Stomach (tissue), 9 donors: ENCODE data around the gene KCNIP4. TPM values are rescaled to one million over a fixed set of nuclear protein-coding genes. Genes with fewer than 3 reads are reported as not detected.

Source experiments
- DNase-seq, 2 donors: peaks; one replicate each; pipeline versions ENCODE4 v3.0.0 to v3.0.0-alpha.2; 2013 to 2019
- H3K27ac ChIP-seq, 5 donors: fragments of 200-600 bp in 4 of 5; sonication (generic) in 4 of 5; one replicate each; pipeline ENCODE4 v1.5.1; 2013 to 2019; ENCODE audit warnings: mild to moderate bottlenecking in 1 of 5, moderate library complexity in 1 of 5
- H3K27me3 ChIP-seq, 3 donors: fragments of 200-600 bp; sonication (generic); one replicate each; pipeline ENCODE4 v1.5.1; 2017 to 2019; ENCODE audit warnings: mixed run types in 1 of 3
- H3K36me3 ChIP-seq, 4 donors: fragments of 200-600 bp; sonication (generic); 1 replicate in 3 of 4; 2 replicates in 1 of 4; pipeline ENCODE4 v1.5.1; 2016 to 2019
- H3K4me1 ChIP-seq, 4 donors: fragments of 200-600 bp; sonication (generic); one replicate each; pipeline ENCODE4 v1.5.1; 2016 to 2019
- H3K4me3 ChIP-seq, 4 donors: fragments of 200-600 bp; sonication (generic) in 3 of 4; one replicate each; pipeline ENCODE4 v1.5.1; 2016 to 2019; ENCODE audit warnings: mild to moderate bottlenecking in 1 of 4
- H3K9me3 ChIP-seq, 4 donors: fragments of 200-600 bp; sonication (generic); one replicate each; pipeline ENCODE4 v1.5.1; 2016 to 2019
- EP300 ChIP-seq: sonication (generic); formaldehyde crosslinking; IDR thresholded peaks from one replicate; pipeline ENCODE4 v1.6.1; 2017; ENCODE audit warnings: antibody characterized with exemption
- POLR2A ChIP-seq, 4 donors: fragments of 450-650 bp; IDR thresholded peaks; one replicate each; pipeline ENCODE4 v1.6.1; 2016; ENCODE audit warnings: antibody characterized with exemption in 4 of 4, control low read depth in 2 of 4, mild to moderate bottlenecking in 1 of 4, moderate library complexity in 1 of 4
- POLR2AphosphoS5 ChIP-seq, 3 donors: sonication (generic); formaldehyde crosslinking; IDR thresholded peaks; one replicate each; pipeline ENCODE4 v1.6.1; 2016; ENCODE audit warnings: antibody characterized with exemption in 3 of 3
- WGBS, 5 donors: extraction: QIAGEN DNeasy Blood & Tissue Kit in 3 of 5; methylation state at CpG; one replicate each; pipeline versions ENCODE4 v1.1.5 to v1.1.7; 2013 to 2018; 5-methylcytosine and 5-hydroxymethylcytosine counted together
- intact Hi-C: fragments of 100-400 bp; cut with DNase I; formaldehyde crosslinking; loops from one replicate; pipeline ENCODE4 v1.15.1; 2023; ENCODE audit warnings: low total_unique reads
- polyA plus RNA-seq, 3 donors: library from polyadenylated mRNA; stranded (reverse); fragments of 200-250 nt; gene quantifications; one replicate each; pipeline ENCODE4 v1.2.3, GENCODE V29; 2013
- total RNA-seq, 5 donors: library from RNA; depleted of rRNA; stranded (reverse); fragments of >200 nt; gene quantifications; one replicate each; pipeline versions ENCODE4 v1.1.0 to v1.2.3, GENCODE V29; 2014 to 2016
- TF ChIP-seq, protein P1 (sequence below), 7 experiments: fragments of 450-650 bp in 4 of 7; fragments of 200-600 bp in 3 of 7; sonication (generic) in 3 of 7; IDR thresholded peaks; one replicate each; pipeline ENCODE4 v1.5.1; 2016 to 2019; ENCODE audit warnings: antibody characterized with exemption in 7 of 7, control low read depth in 2 of 7, mild to moderate bottlenecking in 1 of 7
- donor health status: healthy with polysubstance abuse.
- donor health status: Bipolar disorder and iron deficiency.
- donor health status: healthy.

The KCNIP4 gene
- total and polyA plus RNA-seq, 8 donors, result 0.23 to 1.8 (median 1.3) TPM; not detected in 4

DNA sequence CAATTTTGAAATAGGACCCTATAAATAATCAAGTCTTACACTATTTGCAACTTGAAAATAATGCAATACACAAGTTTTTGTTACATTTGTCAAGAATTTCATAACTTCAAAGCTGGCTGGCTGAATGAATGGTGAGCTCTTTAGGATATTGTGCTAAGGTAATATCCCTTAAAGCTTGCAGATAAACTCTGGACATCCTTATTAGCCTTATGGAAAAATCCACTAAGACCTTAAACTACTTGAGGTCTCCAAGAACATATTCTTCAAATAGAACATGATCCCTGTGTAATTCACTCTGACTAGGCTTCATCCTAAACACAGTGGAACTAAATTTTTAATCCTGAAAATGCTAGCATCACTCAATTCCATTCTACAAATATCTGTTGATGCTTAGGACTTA lies 1049.0 kb downstream of the KCNIP4 start:
- Histone ChIP-seq H3K4me1 (no peaks in the 10 kb centered on the region), H3K9me3 (no peaks in the 10 kb centered on the region), H3K27ac (no peak overlapping the region), H3K4me3 (no peak overlapping the region), H3K27me3 (no peaks in the 10 kb centered on the region), H3K36me3 (no peaks in the 10 kb centered on the region)
- intact Hi-C loops, result no loop called here
- TF ChIP-seq POLR2A (IDR thresholded peaks at IDR 0.05), result no peak
- TF ChIP-seq POLR2AphosphoS5 (IDR thresholded peaks at IDR 0.05), result no peak
- TF ChIP-seq EP300, result no peak
- TF ChIP-seq, protein P1, sequence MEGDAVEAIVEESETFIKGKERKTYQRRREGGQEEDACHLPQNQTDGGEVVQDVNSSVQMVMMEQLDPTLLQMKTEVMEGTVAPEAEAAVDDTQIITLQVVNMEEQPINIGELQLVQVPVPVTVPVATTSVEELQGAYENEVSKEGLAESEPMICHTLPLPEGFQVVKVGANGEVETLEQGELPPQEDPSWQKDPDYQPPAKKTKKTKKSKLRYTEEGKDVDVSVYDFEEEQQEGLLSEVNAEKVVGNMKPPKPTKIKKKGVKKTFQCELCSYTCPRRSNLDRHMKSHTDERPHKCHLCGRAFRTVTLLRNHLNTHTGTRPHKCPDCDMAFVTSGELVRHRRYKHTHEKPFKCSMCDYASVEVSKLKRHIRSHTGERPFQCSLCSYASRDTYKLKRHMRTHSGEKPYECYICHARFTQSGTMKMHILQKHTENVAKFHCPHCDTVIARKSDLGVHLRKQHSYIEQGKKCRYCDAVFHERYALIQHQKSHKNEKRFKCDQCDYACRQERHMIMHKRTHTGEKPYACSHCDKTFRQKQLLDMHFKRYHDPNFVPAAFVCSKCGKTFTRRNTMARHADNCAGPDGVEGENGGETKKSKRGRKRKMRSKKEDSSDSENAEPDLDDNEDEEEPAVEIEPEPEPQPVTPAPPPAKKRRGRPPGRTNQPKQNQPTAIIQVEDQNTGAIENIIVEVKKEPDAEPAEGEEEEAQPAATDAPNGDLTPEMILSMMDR (IDR thresholded peaks at IDR 0.05), result no peak
- DNase-seq, result no peak

DNA sequence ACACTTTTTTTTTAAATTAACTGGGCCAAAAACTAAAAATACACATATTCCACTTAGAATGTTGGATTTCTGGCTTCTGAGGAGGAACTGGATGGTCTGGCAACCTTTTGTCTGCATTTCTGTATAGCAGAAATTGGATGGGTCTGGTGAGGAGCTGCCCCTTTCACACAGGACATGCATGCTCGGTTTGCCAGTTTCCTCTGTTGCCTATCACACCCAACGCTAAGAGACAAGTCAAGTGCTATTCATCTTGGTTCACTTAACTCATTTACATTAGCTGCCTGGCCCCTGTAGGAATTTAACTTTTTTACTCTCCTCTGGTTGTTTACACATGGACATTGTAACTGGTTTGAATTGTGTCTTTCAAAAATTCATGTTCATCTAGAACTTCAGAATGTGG lies 1052.6 kb downstream of the KCNIP4 start:
- no peaks in the 10 kb centered on the region for H3K36me3 ChIP-seq
- H3K4me1 ChIP-seq, result no peaks in the 10 kb centered on the region
- H3K27ac ChIP-seq, result no peak overlapping the region
- H3K4me3 ChIP-seq, result no peak overlapping the region
- H3K9me3 ChIP-seq, result no peaks in the 10 kb centered on the region
- no peak for TF ChIP-seq POLR2AphosphoS5 (IDR thresholded peaks at IDR 0.05)
- TF ChIP-seq, protein P1 (IDR thresholded peaks at IDR 0.05), result no peak
- TF ChIP-seq EP300, result no peak
- TF ChIP-seq POLR2A (IDR thresholded peaks at IDR 0.05), result no peak
- no peaks in the 10 kb centered on the region for H3K27me3 ChIP-seq
- 61 to 73% (median 67%) methylated on average over 2 of the region's 2 CpGs for WGBS, 5 donors
- intact Hi-C loops, result no loop called here
- no peak for DNase-seq

DNA sequence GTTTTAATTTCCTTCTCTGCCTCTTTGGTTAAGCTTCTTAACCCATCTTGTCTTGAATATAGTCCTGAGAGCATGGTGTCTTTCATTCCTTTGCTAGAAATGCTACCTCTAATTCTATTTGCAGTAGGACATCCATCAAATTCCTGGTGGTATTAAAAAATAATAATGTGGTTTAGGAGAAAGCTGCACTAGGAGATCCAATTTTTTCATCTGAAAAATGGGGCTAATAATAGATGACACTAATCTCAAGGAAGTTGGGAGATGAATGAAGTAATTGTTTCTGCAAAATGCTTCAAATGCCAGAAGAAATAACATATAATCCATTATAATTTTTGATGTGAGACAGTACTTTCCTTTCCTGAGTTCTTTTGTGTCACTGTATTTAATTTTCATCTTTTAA lies 1053.4 kb downstream of the KCNIP4 start:
- TF ChIP-seq, protein P1 (IDR thresholded peaks at IDR 0.05), result no peak
- TF ChIP-seq POLR2AphosphoS5 (IDR thresholded peaks at IDR 0.05) (no peak), POLR2A (IDR thresholded peaks at IDR 0.05) (no peak), EP300 (no peak)
- intact Hi-C loops, result no loop called here
- Histone ChIP-seq H3K27me3 (no peaks in the 10 kb centered on the region), H3K9me3 (no peaks in the 10 kb centered on the region), H3K4me3 (no peak overlapping the region), H3K36me3 (no peaks in the 10 kb centered on the region), H3K4me1 (no peaks in the 10 kb centered on the region), H3K27ac (no peak overlapping the region)
- no peak for DNase-seq

DNA sequence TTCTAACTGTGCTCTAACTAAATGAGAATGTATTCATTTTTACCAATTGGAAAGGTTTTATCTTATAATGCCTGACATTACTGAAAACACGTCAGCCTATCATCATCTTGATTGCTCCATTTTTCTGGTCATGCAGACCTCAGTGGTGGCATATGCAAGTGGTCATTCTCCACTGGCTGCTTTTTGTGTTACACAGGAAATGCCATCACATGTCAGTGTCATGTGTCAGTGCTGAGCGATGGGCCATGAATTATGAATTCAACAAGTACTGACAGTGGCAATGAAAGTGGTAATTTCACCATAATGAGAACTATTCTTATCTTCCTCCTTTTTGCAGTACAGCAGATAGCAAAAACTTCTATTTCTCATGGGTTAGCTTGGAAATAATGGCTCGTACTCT lies 1057.8 kb downstream of the KCNIP4 start:
- WGBS, 5 donors, result 89 to 96% (median 92%) methylated on average over 3 of the region's 3 CpGs
- H3K4me3 ChIP-seq, result no peak overlapping the region
- H3K4me1 ChIP-seq, result no peaks in the 10 kb centered on the region
- no peak overlapping the region for H3K27ac ChIP-seq
- intact Hi-C loops, result no loop called here
- H3K27me3 ChIP-seq, result no peaks in the 10 kb centered on the region
- DNase-seq, result no peak
- H3K9me3 ChIP-seq, result peaks cover 0 to 5% (median 0%) of the 10 kb centered on the region in 4 donors
- no peaks in the 10 kb centered on the region for H3K36me3 ChIP-seq
- no peak for TF ChIP-seq POLR2A (IDR thresholded peaks at IDR 0.05)
- no peak for TF ChIP-seq POLR2AphosphoS5 (IDR thresholded peaks at IDR 0.05)
- no peak for TF ChIP-seq EP300
- TF ChIP-seq, protein P1 (IDR thresholded peaks at IDR 0.05), result no peak

DNA sequence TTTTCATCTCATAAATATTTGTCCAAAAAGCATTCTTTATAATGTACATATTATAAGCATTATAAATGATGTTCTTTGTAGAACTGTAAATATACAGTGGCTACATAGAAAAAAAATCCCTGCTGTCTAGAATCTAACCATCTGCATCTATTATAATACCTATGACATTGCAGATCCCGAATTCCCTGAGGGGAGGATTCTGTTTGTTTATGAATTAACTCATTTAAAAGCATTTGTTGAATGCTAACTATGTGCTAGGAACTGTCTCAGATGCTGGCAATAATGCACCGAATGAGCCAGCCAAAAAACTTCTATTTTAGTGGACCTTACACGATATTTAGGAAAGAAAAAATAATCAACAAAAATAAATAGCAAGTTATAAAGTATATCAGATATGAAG lies 1058.7 kb downstream of the KCNIP4 start:
- Histone ChIP-seq H3K27ac (no peak overlapping the region), H3K27me3 (no peaks in the 10 kb centered on the region), H3K9me3 (peaks cover 0 to 5% (median 0%) of the 10 kb centered on the region in 4 donors), H3K4me3 (no peak overlapping the region), H3K36me3 (no peaks in the 10 kb centered on the region), H3K4me1 (no peaks in the 10 kb centered on the region)
- TF ChIP-seq EP300, result no peak
- TF ChIP-seq, protein P1 (IDR thresholded peaks at IDR 0.05), result no peak
- no peak for TF ChIP-seq POLR2AphosphoS5 (IDR thresholded peaks at IDR 0.05)
- TF ChIP-seq POLR2A (IDR thresholded peaks at IDR 0.05), result no peak
- intact Hi-C loops, result no loop called here
- WGBS, 5 donors, result 60 to 71% (median 68%) methylated on average over 3 of the region's 3 CpGs
- DNase-seq, result no peak
